Measurements from ENCODE around the gene CC2D2A.

CC2D2A gene

GRCh38 chr4:15428611-15429010, 41.1 kb upstream of the CC2D2A start:
- Histone ChIP-seq H3K4me3 (ENCODE audit: low read depth, low read length) (no peak overlapping the region), H3K27me3 (ENCODE audit: insufficient read depth, low read depth, severe bottlenecking) (no peaks in the 10 kb centered on the region), H3K27ac (no peak overlapping the region), H3K9me3 (ENCODE audit: severe bottlenecking) (no peaks in the 10 kb centered on the region), H3K36me3 (no peaks in the 10 kb centered on the region)
- TF ChIP-seq, protein P1, sequence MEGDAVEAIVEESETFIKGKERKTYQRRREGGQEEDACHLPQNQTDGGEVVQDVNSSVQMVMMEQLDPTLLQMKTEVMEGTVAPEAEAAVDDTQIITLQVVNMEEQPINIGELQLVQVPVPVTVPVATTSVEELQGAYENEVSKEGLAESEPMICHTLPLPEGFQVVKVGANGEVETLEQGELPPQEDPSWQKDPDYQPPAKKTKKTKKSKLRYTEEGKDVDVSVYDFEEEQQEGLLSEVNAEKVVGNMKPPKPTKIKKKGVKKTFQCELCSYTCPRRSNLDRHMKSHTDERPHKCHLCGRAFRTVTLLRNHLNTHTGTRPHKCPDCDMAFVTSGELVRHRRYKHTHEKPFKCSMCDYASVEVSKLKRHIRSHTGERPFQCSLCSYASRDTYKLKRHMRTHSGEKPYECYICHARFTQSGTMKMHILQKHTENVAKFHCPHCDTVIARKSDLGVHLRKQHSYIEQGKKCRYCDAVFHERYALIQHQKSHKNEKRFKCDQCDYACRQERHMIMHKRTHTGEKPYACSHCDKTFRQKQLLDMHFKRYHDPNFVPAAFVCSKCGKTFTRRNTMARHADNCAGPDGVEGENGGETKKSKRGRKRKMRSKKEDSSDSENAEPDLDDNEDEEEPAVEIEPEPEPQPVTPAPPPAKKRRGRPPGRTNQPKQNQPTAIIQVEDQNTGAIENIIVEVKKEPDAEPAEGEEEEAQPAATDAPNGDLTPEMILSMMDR (IDR thresholded peaks at IDR 0.05; ENCODE audit: low read depth, low read length) = no peak
- DNase-seq = no peak

- Histone ChIP-seq H3K36me3 (no peaks in the 10 kb centered on the region), H3K4me3 (ENCODE audit: low read depth, low read length) (no peak overlapping the region), H3K27me3 (ENCODE audit: insufficient read depth, low read depth, severe bottlenecking) (no peaks in the 10 kb centered on the region), H3K27ac (no peak overlapping the region), H3K9me3 (ENCODE audit: severe bottlenecking) (no peaks in the 10 kb centered on the region)
- DNase-seq = no peak
- TF ChIP-seq, protein P1 (IDR thresholded peaks at IDR 0.05; ENCODE audit: low read depth, low read length) = no peak
These were observed 35.6 kb upstream of the CC2D2A start for GRCh38 chr4:15434091-15434490.

GRCh38 chr4:15434676-15435075, 35.0 kb upstream of the CC2D2A start:
- Histone ChIP-seq H3K27me3 (ENCODE audit: insufficient read depth, low read depth, severe bottlenecking) (no peaks in the 10 kb centered on the region), H3K4me3 (ENCODE audit: low read depth, low read length) (no peak overlapping the region), H3K9me3 (ENCODE audit: severe bottlenecking) (no peaks in the 10 kb centered on the region), H3K36me3 (no peaks in the 10 kb centered on the region), H3K27ac (no peak overlapping the region)
- TF ChIP-seq, protein P1 (IDR thresholded peaks at IDR 0.05; ENCODE audit: low read depth, low read length) = no peak
- no peak for DNase-seq

DNA sequence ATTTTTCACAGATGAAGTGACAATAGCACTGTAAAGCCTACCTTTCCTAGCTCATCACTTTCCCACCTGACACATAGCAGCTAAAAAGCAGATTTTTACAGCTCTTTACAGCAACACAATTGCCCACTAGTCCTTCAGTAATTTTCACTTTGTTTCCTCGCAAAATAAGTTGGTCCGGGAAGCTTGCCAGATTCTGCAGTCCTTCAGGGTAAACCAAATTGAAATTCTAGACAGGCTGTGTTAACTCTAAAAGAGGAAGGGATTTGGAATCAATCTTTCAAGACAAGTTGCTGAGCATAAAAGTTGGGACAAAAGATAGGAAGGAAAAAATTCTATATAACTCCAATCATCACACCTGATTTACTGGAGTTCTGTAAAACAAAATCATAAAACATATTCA, 33.2 kb upstream of the CC2D2A start:
- Histone ChIP-seq H3K36me3 (no peaks in the 10 kb centered on the region), H3K27me3 (ENCODE audit: insufficient read depth, low read depth, severe bottlenecking) (no peaks in the 10 kb centered on the region), H3K9me3 (ENCODE audit: severe bottlenecking) (no peaks in the 10 kb centered on the region), H3K27ac (no peak overlapping the region), H3K4me3 (ENCODE audit: low read depth, low read length) (no peak overlapping the region)
- TF ChIP-seq, protein P1 (IDR thresholded peaks at IDR 0.05; ENCODE audit: low read depth, low read length) = no peak
- DNase-seq = no peak

- TF ChIP-seq, protein P1 (IDR thresholded peaks at IDR 0.05; ENCODE audit: low read depth, low read length) = no peak
- DNase-seq = no peak
- no peaks in the 10 kb centered on the region for H3K36me3 ChIP-seq
These were observed 30.6 kb upstream of the CC2D2A start for GRCh38 chr4:15438939-15439524.

More at GRCh38 chr4:15438939-15439524, 30.6 kb upstream of the CC2D2A start:
- Histone ChIP-seq H3K4me3 (ENCODE audit: low read depth, low read length) (no peak overlapping the region), H3K27me3 (ENCODE audit: insufficient read depth, low read depth, severe bottlenecking) (no peaks in the 10 kb centered on the region), H3K27ac (no peak overlapping the region), H3K9me3 (ENCODE audit: severe bottlenecking) (no peaks in the 10 kb centered on the region)
